Measurements from ENCODE around the gene DYSF. TPM values are rescaled to one million over a fixed set of nuclear protein-coding genes. Genes with fewer than 3 reads are reported as not detected.

The DYSF gene
- total RNA-seq, 1 donor, result 0.81 TPM

- no peak for DNase-seq (ENCODE audit: low read depth in 2 of 3, low spot score in 2 of 3)
Measured at GRCh38 chr2:71563872-71564271, 110.5 kb downstream of the DYSF start.

- no peak for DNase-seq (ENCODE audit: low read depth in 2 of 3, low spot score in 2 of 3)
Measured at GRCh38 chr2:71564361-71564760, 111.0 kb downstream of the DYSF start.

- DNase-seq (ENCODE audit: low read depth in 2 of 3, low spot score in 2 of 3), result no peak
Measured at GRCh38 chr2:71564790-71565189, 111.4 kb downstream of the DYSF start.

DNA sequence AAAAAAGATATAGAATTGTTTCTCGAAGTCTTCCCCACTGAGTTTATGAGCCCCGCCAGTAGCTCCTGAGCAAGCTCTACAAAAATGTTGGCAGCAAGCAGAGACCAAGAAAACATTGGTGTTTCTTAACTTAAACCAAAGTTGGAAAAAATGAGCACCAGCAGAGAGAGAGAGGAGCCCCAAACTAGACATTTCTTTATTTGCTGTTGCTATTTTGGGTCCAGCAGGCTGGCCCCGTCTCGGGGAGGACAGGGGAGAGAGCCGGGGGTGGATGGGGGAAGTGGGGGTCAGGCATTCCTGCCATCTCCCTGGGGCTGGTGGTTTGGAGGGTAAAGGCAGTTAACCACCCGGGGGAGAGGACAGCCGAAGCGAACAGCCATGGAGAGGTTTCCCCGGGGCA, 113.0 kb downstream of the DYSF start:
- DNase-seq (ENCODE audit: low read depth in 2 of 3, low spot score in 2 of 3), result no peak

DNA sequence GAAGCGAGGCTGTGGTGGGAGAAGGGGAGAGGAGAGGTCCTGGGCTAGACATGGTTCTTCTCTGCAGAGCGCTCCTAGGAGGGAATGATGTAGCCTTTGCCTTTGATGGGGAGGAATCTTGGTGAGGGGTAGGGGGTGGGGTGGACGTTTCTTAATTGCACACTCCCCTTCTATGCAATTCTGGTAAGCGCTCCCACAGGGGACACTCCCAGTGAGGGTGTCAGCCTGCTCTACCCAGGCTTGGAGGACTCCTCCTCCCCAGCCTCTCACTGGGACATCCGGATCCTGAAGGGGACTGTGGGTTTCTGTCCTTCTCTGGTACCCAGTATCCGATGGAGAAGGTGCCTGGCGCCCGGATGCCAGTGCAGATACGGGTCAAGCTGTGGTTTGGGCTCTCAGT, 114.3 kb downstream of the DYSF start:
- no peak for DNase-seq (ENCODE audit: low read depth in 2 of 3, low spot score in 2 of 3)

DNA sequence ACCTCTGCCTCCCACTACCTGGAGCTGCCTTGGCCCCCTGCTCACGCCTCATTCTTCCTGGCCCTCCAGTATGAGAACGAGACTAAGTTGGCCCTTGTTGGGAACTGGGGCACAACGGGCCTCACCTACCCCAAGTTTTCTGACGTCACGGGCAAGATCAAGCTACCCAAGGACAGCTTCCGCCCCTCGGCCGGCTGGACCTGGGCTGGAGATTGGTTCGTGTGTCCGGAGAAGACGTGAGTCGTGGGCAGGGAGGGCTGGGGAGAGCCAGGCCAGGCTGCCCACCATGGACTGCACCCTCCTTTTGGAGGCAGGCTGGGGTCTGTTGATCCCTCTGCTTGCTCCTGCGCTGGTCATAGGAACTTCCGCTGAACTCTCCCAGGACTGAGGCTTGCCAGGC, 114.7 kb downstream of the DYSF start:
- no peak for DNase-seq (ENCODE audit: low read depth in 2 of 3, low spot score in 2 of 3)

- DNase-seq (ENCODE audit: low read depth in 2 of 3, low spot score in 2 of 3), result no peak
Measured at GRCh38 chr2:71570511-71570910, 117.2 kb downstream of the DYSF start.

GRCh38 chr2:71570951-71571460, 117.6 kb downstream of the DYSF start:
- no peak for DNase-seq (ENCODE audit: low read depth in 2 of 3, low spot score in 2 of 3)

- DNase-seq (ENCODE audit: low read depth in 2 of 3, low spot score in 2 of 3), result no peak
Measured at GRCh38 chr2:71571945-71572344, 118.6 kb downstream of the DYSF start.

GRCh38 chr2:71575966-71576365, 122.6 kb downstream of the DYSF start:
- DNase-seq (ENCODE audit: low read depth in 2 of 3, low spot score in 2 of 3), result no peak

DNA sequence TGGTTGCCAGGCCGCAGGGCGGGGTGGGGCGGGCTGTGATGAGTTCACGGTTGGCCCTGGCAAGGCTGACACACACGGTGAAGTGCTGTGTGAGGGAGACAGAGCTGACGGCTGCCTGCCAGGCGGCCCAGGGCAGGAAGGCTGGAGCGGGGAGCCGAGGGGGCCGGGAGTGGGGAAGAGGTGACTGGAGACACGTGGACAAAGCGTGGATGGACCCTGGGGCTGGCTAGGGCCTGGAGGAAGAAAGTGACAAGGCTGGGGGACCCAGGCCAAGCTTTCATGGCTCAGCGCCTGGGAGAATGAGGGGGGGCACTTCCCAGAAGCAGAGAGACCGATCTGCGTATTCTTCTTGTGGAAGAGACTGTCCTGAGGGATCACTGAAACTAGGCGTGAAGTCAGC, 123.2 kb downstream of the DYSF start:
- DNase-seq (ENCODE audit: low read depth in 2 of 3, low spot score in 2 of 3), result no peak

GRCh38 chr2:71577209-71577608, 123.8 kb downstream of the DYSF start:
- DNase-seq (ENCODE audit: low read depth in 2 of 3, low spot score in 2 of 3), result no peak

- DNase-seq (ENCODE audit: low read depth in 2 of 3, low spot score in 2 of 3), result no peak
Measured at GRCh38 chr2:71578767-71579342, 125.5 kb downstream of the DYSF start.

DNA sequence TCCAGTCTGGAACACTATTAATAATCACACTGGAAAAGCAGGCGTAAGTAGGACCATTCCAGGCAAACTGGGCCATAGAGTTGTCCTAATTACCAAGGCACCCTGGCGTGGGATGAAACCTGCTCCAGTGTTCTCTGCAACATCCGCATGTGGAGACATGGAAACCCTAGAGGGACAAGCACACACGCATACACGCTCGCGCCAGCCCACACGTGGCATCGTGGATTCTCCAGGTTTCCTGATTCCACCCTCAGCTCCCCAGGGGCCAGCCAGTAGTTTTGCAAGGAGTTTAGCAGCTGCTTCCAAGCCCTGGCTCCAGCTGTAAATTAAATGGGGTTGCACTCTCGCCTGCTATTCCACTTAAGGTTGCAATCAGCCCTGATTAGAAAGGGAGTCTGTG, 127.7 kb downstream of the DYSF start:
- no peak for DNase-seq (ENCODE audit: low read depth in 2 of 3, low spot score in 2 of 3)

- DNase-seq (ENCODE audit: low read depth in 2 of 3, low spot score in 2 of 3), result no peak
Measured at GRCh38 chr2:71583876-71584275, 130.5 kb downstream of the DYSF start.

DNA sequence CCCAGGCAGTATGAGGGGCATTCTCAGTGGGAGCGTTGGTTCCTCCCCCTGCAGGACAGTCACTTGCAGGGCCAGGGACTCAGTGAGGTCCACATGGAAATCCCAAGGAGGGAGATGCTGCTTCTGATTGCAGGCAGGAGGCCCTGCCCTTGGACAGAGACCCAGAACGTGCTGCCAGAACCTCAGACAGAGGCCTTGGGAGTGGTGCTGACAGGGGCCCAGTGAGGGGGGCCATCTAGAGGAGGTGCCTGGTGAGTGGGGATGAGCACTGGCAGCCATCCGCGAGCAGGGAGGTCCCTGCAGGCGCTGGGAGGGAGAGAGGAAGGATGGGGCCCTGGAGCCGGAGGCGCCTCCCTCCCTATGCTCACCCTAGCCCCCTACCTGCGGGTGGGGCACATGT, 133.1 kb downstream of the DYSF start:
- DNase-seq (ENCODE audit: low read depth in 2 of 3, low spot score in 2 of 3), result no peak

GRCh38 chr2:71587509-71588073, 134.2 kb downstream of the DYSF start:
- no peak for DNase-seq (ENCODE audit: low read depth in 2 of 3, low spot score in 2 of 3)

GRCh38 chr2:71588497-71589170, 135.3 kb downstream of the DYSF start:
- DNase-seq (ENCODE audit: low read depth in 2 of 3, low spot score in 2 of 3), result no peak

DNA sequence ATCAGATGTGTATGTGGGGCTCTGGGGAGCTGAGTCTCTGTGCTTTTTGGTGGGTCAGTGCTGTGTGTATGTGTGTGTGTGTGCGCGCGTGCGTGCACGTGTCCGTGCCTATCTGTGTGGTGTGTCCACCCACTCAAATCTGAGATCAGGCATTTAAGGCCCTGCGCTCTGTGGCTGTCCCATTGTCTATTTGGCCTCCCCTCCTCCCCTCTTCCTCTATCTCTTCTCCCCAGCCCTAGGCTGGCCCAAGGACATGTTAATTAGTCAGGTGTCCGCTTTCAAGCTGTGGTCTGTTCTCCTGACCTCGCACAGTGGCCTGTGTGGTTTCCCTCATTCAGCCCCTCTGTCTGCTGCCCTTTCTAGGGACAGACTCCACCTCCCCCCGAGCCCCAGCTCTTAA, 136.4 kb downstream of the DYSF start:
- DNase-seq (ENCODE audit: low read depth in 2 of 3, low spot score in 2 of 3), result no peak

GRCh38 chr2:71591044-71591443, 137.7 kb downstream of the DYSF start:
- no peak for DNase-seq (ENCODE audit: low read depth in 2 of 3, low spot score in 2 of 3)

GRCh38 chr2:71592181-71592711, 138.9 kb downstream of the DYSF start:
- DNase-seq (ENCODE audit: low read depth in 2 of 3, low spot score in 2 of 3), result no peak

GRCh38 chr2:71595569-71595968, 142.2 kb downstream of the DYSF start:
- DNase-seq (ENCODE audit: low read depth in 2 of 3, low spot score in 2 of 3), result no peak

All from hematopoietic multipotent progenitor cell (in vitro differentiated cells).